ENCODE results near the gene DIAPH3.

Gene DIAPH3

DNA sequence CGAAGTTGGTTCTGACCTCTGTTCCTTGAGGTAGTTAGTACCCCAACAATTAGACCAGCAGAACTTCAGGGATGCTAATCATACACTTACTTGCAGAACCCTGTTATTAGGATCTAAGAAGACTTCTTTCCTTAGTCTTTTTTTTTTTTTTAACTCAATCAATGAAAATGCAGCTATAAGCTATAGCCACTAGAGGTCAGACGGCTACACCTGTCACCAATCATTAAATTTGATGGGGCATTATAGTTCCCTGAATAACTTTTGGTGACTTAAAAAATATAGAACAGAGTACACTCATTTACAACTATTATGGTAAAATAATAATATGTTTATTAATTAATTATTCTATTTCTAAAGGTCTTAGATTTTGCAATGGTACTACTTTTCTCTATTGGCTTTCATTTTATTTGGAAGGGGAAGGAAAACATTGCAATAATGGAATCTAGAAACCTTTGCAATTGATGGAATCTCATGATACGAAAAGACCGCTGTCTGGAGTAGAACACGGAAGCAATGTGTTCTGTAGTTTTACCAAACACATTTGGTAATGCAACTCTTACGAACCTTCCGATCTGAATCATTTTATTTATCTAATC, 483.2 kb downstream of the DIAPH3 start:
- Histone ChIP-seq H3K36me3 (ENCODE audit: insufficient read depth, low read length) (no peaks in the 10 kb centered on the region), H4K20me1 (ENCODE audit: insufficient read depth, low read length, poor library complexity, severe bottlenecking) (no peaks in the 10 kb centered on the region), H3K9me2 (replicated peaks; ENCODE audit: low read depth, low read length) (no peaks in the 10 kb centered on the region), H3K4me1 (ENCODE audit: insufficient read depth, low read length, poor library complexity, severe bottlenecking) (peaks cover 39% of the 10 kb centered on the region), H3K9me3 (ENCODE audit: insufficient read depth, low read depth, low read length) (no peaks in the 10 kb centered on the region), H3K79me2 (ENCODE audit: insufficient read depth, low read length) (no peaks in the 10 kb centered on the region), H3F3A (ENCODE audit: low read depth) (peaks cover 7% of the 10 kb centered on the region; the same call in 1 of the 2 replicates), H3K27me3 (ENCODE audit: insufficient read depth, low read length, poor library complexity, severe bottlenecking) (no peaks in the 10 kb centered on the region), H2AFZ (ENCODE audit: low read length) (no peak overlapping the region), H3K4me3 (ENCODE audit: low read length, poor library complexity, severe bottlenecking) (no peak overlapping the region), H3K4me2 (ENCODE audit: low read depth, low read length, poor library complexity, severe bottlenecking) (no peak overlapping the region), H3K9ac (ENCODE audit: low read depth, low read length, poor library complexity, severe bottlenecking) (no peak overlapping the region)
- TF ChIP-seq EZH2phosphoT487 (IDR thresholded peaks at IDR 0.05; ENCODE audit: borderline replicate concordance) (no peak), CTCF (conservative IDR thresholded peaks at IDR 0.05; ENCODE audit: low read length) (peak; percentile 88)

GRCh38 chr13:59679254-59679653, 484.5 kb downstream of the DIAPH3 start:
- Histone ChIP-seq H3K9ac (ENCODE audit: low read depth, low read length, poor library complexity, severe bottlenecking) (no peak overlapping the region), H3K79me2 (ENCODE audit: insufficient read depth, low read length) (no peaks in the 10 kb centered on the region), H3K27me3 (ENCODE audit: insufficient read depth, low read length, poor library complexity, severe bottlenecking) (no peaks in the 10 kb centered on the region), H4K20me1 (ENCODE audit: insufficient read depth, low read length, poor library complexity, severe bottlenecking) (no peaks in the 10 kb centered on the region), H3K4me1 (ENCODE audit: insufficient read depth, low read length, poor library complexity, severe bottlenecking) (peaks cover 30% of the 10 kb centered on the region), H3K4me2 (ENCODE audit: low read depth, low read length, poor library complexity, severe bottlenecking) (no peak overlapping the region), H3K9me3 (ENCODE audit: insufficient read depth, low read depth, low read length) (no peaks in the 10 kb centered on the region), H3K4me3 (ENCODE audit: low read length, poor library complexity, severe bottlenecking) (no peak overlapping the region), H2AFZ (ENCODE audit: low read length) (no peak overlapping the region), H3K9me2 (replicated peaks; ENCODE audit: low read depth, low read length) (no peaks in the 10 kb centered on the region), H3F3A (ENCODE audit: low read depth) (peaks cover 4% of the 10 kb centered on the region; the same call in 1 of the 2 replicates), H3K36me3 (ENCODE audit: insufficient read depth, low read length) (no peaks in the 10 kb centered on the region)
- TF ChIP-seq EZH2phosphoT487 (IDR thresholded peaks at IDR 0.05; ENCODE audit: borderline replicate concordance), result no peak
- TF ChIP-seq CTCF (conservative IDR thresholded peaks at IDR 0.05; ENCODE audit: low read length), result no peak

DNA sequence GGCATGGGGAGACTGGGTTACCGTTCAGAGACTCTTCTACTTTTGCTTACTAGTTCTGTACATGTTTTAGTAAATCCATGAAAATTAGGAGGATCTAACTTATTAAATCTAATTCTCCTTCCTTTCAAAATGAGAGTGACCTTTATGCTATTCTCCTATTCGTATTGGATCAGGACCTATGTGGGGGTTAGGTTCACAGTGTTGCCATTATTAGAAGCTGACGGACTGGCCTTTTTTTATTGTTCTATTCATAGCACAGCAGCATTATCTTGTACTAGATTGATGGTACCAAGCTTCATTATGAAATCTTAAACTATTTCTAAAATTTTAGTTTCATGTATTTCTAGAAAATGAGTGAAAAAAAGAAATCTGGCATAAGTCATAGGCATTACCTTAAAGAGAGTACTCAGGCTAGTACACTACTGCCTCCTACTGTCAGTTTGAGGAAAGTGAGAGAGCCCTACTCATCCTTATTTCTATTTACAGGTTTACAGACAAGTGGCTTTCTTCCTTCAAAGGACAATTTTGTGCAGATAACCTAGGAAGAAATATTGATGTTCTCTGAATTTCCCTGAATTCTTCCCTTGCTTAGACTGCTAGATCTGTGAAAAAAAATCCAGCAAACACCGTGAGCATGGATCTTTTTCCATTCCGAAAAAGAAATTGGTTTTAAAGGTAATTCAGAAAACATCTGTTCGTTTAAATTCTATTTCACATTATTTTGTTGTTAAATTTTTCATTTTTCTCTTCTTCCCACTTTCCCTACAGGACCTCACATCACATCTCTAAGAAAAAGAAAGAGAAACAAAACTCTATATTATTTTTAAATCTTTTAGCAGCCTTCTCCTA, 485.5 kb downstream of the DIAPH3 start:
- Histone ChIP-seq H3F3A (ENCODE audit: low read depth) (no peaks in the 10 kb centered on the region; the same call in 1 of the 2 replicates), H3K27me3 (ENCODE audit: insufficient read depth, low read length, poor library complexity, severe bottlenecking) (no peaks in the 10 kb centered on the region), H3K9ac (ENCODE audit: low read depth, low read length, poor library complexity, severe bottlenecking) (no peak overlapping the region), H3K4me2 (ENCODE audit: low read depth, low read length, poor library complexity, severe bottlenecking) (no peak overlapping the region), H2AFZ (ENCODE audit: low read length) (no peak overlapping the region), H3K9me3 (ENCODE audit: insufficient read depth, low read depth, low read length) (no peaks in the 10 kb centered on the region), H3K36me3 (ENCODE audit: insufficient read depth, low read length) (no peaks in the 10 kb centered on the region), H3K4me1 (ENCODE audit: insufficient read depth, low read length, poor library complexity, severe bottlenecking) (peaks cover 29% of the 10 kb centered on the region), H4K20me1 (ENCODE audit: insufficient read depth, low read length, poor library complexity, severe bottlenecking) (no peaks in the 10 kb centered on the region), H3K79me2 (ENCODE audit: insufficient read depth, low read length) (no peaks in the 10 kb centered on the region), H3K9me2 (replicated peaks; ENCODE audit: low read depth, low read length) (no peaks in the 10 kb centered on the region), H3K4me3 (ENCODE audit: low read length, poor library complexity, severe bottlenecking) (no peak overlapping the region)
- no peak for TF ChIP-seq EZH2phosphoT487 (IDR thresholded peaks at IDR 0.05; ENCODE audit: borderline replicate concordance)
- peak; percentile 97 for TF ChIP-seq CTCF (conservative IDR thresholded peaks at IDR 0.05; ENCODE audit: low read length)
